Prostate gland (tissue), 2 donors: Measurements from ENCODE around the gene RAB29.

ENCODE experiments used
- POLR2A ChIP-seq: fragments of 450-650 bp; IDR thresholded peaks from one replicate; pipeline ENCODE4 v1.6.1; 2016; ENCODE audit warnings: antibody characterized with exemption, mild to moderate bottlenecking
- POLR2AphosphoS5 ChIP-seq: sonication (generic); formaldehyde crosslinking; IDR thresholded peaks from one replicate; pipeline ENCODE4 v1.6.1; 2017; ENCODE audit warnings: antibody characterized with exemption
- TF ChIP-seq, protein P1 (sequence below), 4 experiments: fragments of 200-600 bp in 2 of 4; fragments of 450-650 bp in 2 of 4; sonication (generic) in 2 of 4; IDR thresholded peaks; 1 replicate in 3 of 4; 2 replicates in 1 of 4; pipeline ENCODE4 v1.5.1; 2016 to 2019; ENCODE audit warnings: antibody characterized with exemption in 4 of 4, mild to moderate bottlenecking in 2 of 4, moderate library complexity in 2 of 4

DNA sequence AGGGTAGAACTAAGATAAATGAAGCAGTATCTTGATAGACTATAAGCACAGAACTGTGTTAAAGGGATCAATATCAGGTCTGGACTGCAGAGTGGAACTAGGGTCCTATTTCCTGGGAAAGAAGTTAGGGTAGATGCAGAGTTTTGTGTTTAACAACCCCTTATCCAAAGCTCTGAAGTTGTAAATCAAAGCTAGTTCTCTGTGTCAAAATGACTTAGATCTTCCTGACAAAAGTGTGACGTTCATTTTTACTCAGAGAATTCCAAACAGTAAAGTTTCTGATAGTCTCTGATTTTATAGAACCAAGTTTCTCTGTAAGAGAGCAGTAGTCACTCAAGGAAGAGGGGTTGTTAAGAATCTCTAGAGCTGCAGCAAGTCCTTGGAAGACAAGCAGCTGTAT lies 33.6 kb downstream of the RAB29 start:
- TF ChIP-seq, protein P1, sequence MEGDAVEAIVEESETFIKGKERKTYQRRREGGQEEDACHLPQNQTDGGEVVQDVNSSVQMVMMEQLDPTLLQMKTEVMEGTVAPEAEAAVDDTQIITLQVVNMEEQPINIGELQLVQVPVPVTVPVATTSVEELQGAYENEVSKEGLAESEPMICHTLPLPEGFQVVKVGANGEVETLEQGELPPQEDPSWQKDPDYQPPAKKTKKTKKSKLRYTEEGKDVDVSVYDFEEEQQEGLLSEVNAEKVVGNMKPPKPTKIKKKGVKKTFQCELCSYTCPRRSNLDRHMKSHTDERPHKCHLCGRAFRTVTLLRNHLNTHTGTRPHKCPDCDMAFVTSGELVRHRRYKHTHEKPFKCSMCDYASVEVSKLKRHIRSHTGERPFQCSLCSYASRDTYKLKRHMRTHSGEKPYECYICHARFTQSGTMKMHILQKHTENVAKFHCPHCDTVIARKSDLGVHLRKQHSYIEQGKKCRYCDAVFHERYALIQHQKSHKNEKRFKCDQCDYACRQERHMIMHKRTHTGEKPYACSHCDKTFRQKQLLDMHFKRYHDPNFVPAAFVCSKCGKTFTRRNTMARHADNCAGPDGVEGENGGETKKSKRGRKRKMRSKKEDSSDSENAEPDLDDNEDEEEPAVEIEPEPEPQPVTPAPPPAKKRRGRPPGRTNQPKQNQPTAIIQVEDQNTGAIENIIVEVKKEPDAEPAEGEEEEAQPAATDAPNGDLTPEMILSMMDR (IDR thresholded peaks at IDR 0.05): no peak
- TF ChIP-seq POLR2AphosphoS5 (no peak), POLR2A (no peak)
